Mesendoderm (in vitro differentiated cells): Measurements from ENCODE around the gene SERHL2.
A peak's percentile ranks its signal among the peaks of the same experiment; 100 is the strongest.
"Not testable (repeated sequence)": the region's sequence is repeated elsewhere in the genome, so short reads cannot be mapped to it uniquely, and the experiment has no call there.

ENCODE experiments used
- DNase-seq: peaks from one replicate; pipeline ENCODE4 v3.0.0; 2013
- H2AK5ac ChIP-seq: 2 replicates; pipeline ENCODE4 v1.6.1; 2013; ENCODE audit warnings: low read length, inconsistent platforms
- H2BK120ac ChIP-seq: 2 replicates; pipeline ENCODE4 v1.6.1; 2013; ENCODE audit warnings: low read depth, mild to moderate bottlenecking, low read length, moderate library complexity, mixed read lengths
- H2BK15ac ChIP-seq: replicated peaks from 2 replicates; pipeline ENCODE4 v1.6.1; 2013; ENCODE audit warnings: low read depth, mild to moderate bottlenecking, moderate library complexity
- H2BK5ac ChIP-seq: 2 replicates; pipeline ENCODE4 v1.6.1; 2013; ENCODE audit warnings: low read length, inconsistent platforms
- H3K18ac ChIP-seq: 2 replicates; pipeline ENCODE4 v1.6.1; 2013; ENCODE audit warnings: mild to moderate bottlenecking, low read length, mixed read lengths
- H3K23ac ChIP-seq: one replicate; pipeline ENCODE4 v1.6.1; 2013; ENCODE audit warnings: low read length
- H3K27ac ChIP-seq: 2 replicates; pipeline ENCODE4 v1.5.1; 2013; ENCODE audit warnings: low read depth, mild to moderate bottlenecking, inconsistent platforms, low read length, moderate library complexity
- H3K27me3 ChIP-seq: 2 replicates; pipeline ENCODE4 v1.6.1; 2013; ENCODE audit warnings: low read length, control low read depth, mild to moderate bottlenecking, inconsistent platforms; ENCODE audit not compliant: insufficient read depth, poor library complexity
- H3K36me3 ChIP-seq: 2 replicates; pipeline ENCODE4 v1.6.1; 2013; ENCODE audit warnings: low read length, inconsistent platforms; ENCODE audit not compliant: control insufficient read depth, insufficient read depth
- H3K4ac ChIP-seq: one replicate; pipeline ENCODE4 v1.6.1; 2013; ENCODE audit warnings: low read depth, mild to moderate bottlenecking, low read length, moderate library complexity
- H3K4me1 ChIP-seq: 2 replicates; pipeline ENCODE4 v1.6.1; 2013; ENCODE audit warnings: low read depth, low read length, inconsistent platforms; ENCODE audit not compliant: control insufficient read depth
- H3K4me2 ChIP-seq: 2 replicates; pipeline ENCODE4 v1.6.1; 2013; ENCODE audit warnings: low read length
- H3K4me3 ChIP-seq: 2 replicates; pipeline ENCODE4 v1.5.1; 2013; ENCODE audit warnings: mild to moderate bottlenecking, low read length
- H3K56ac ChIP-seq: one replicate; pipeline ENCODE4 v1.6.1; 2013; ENCODE audit warnings: low read length
- H3K79me1 ChIP-seq: 2 replicates; pipeline ENCODE4 v1.6.1; 2013; ENCODE audit warnings: low read length, inconsistent platforms
- H3K79me2 ChIP-seq: 2 replicates; pipeline ENCODE4 v1.6.1; 2013; ENCODE audit warnings: mild to moderate bottlenecking, low read length; ENCODE audit not compliant: control insufficient read depth, insufficient read depth
- H3K9ac ChIP-seq: 2 replicates; pipeline ENCODE4 v1.6.1; 2013; ENCODE audit warnings: low read length, inconsistent platforms
- H4K5ac ChIP-seq: one replicate; pipeline ENCODE4 v1.6.1; 2013; ENCODE audit warnings: low read length
- H4K8ac ChIP-seq: one replicate; pipeline ENCODE4 v1.6.1; 2013; ENCODE audit warnings: low read depth, mild to moderate bottlenecking, control low read depth, low read length, moderate library complexity
- WGBS: extraction: QIAGEN DNeasy Blood & Tissue Kit; methylation state at CpG from one replicate; pipeline ENCODE4 v1.1.7; 2013; ENCODE audit warnings: low lambda C conversion rate, missing lambda C conversion rate; ENCODE audit not compliant: insufficient coverage; ENCODE audit errors: extremely low coverage; 5-methylcytosine and 5-hydroxymethylcytosine counted together

Gene SERHL2

DNA sequence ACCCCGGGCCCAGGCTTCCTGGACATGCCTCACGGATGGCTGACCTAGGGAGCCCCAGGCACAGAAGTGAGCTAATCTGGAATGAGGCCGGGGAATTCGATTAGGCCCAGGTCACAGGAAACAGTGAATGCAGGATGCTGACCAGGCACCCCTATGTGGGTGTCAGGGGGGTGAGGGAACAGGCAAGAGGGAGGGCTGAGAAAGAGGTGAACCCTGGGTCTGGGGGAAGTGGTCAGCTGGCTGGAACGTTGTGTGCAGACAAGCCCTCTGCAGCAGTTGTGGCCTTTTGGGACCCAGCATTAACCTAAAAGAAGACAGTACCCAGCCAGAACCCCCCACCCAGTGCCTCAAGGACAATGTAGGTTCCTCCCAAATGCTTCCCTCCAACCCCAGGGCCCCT lies 8.1 kb downstream of the SERHL2 start:
- no peaks in the 10 kb centered on the region for H3K36me3 ChIP-seq
- no peak overlapping the region for H2AK5ac ChIP-seq
- no peak overlapping the region for H3K4me3 ChIP-seq
- no peaks in the 10 kb centered on the region for H3K79me2 ChIP-seq
- H3K27me3 ChIP-seq: no peaks in the 10 kb centered on the region
- no peak overlapping the region for H3K23ac ChIP-seq
- no peak overlapping the region for H3K4me2 ChIP-seq
- DNase-seq: no peak
- no peak overlapping the region for H2BK15ac ChIP-seq
- H3K27ac ChIP-seq: no peak overlapping the region
- H3K4ac ChIP-seq: no peak overlapping the region
- no CpG with 5 or more reads among the region's 5 CpGs for WGBS
- H3K4me1 ChIP-seq: no peaks in the 10 kb centered on the region
- no peak overlapping the region for H3K18ac ChIP-seq
- peak overlapping the region; percentile 60 for H3K56ac ChIP-seq
- H3K9ac ChIP-seq: no peak overlapping the region
- H4K5ac ChIP-seq: no peak overlapping the region
- H2BK5ac ChIP-seq: no peak overlapping the region
- no peaks in the 10 kb centered on the region for H3K79me1 ChIP-seq
- H4K8ac ChIP-seq: no peak overlapping the region
- no peak overlapping the region for H2BK120ac ChIP-seq

DNA sequence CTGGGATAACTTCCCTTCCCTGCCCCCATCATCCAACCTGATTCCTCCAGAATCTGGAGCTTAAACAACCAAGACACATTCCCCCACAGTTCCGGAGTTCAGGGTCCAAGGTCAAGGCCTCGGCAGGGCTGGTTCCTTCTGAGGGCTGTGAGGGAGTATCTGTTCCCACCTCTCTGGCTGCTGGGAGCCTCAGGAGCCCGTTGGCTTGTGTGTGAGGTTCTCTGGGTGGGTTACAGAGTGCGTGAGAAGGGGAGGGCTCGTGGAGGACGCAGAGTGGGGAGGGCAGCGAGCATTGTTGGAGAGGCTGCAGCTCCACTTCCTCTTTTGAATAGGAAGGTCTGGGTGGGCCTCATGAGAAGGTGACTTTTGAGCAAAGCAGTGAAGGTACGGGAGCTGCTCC lies 8.5 kb downstream of the SERHL2 start:
- Histone ChIP-seq H3K4ac (no peak overlapping the region), H3K27me3 (no peaks in the 10 kb centered on the region), H3K4me2 (no peak overlapping the region), H3K23ac (no peak overlapping the region), H4K5ac (no peak overlapping the region), H3K9ac (no peak overlapping the region), H2AK5ac (no peak overlapping the region), H3K79me1 (no peaks in the 10 kb centered on the region), H3K56ac (no peak overlapping the region), H4K8ac (no peak overlapping the region), H3K4me3 (no peak overlapping the region), H3K27ac (no peak overlapping the region), H3K4me1 (no peaks in the 10 kb centered on the region), H2BK15ac (no peak overlapping the region), H3K36me3 (no peaks in the 10 kb centered on the region), H2BK120ac (no peak overlapping the region), H3K18ac (no peak overlapping the region), H3K79me2 (no peaks in the 10 kb centered on the region), H2BK5ac (no peak overlapping the region)
- WGBS: no CpG with 5 or more reads among the region's 8 CpGs
- DNase-seq: peak; percentile 36

DNA sequence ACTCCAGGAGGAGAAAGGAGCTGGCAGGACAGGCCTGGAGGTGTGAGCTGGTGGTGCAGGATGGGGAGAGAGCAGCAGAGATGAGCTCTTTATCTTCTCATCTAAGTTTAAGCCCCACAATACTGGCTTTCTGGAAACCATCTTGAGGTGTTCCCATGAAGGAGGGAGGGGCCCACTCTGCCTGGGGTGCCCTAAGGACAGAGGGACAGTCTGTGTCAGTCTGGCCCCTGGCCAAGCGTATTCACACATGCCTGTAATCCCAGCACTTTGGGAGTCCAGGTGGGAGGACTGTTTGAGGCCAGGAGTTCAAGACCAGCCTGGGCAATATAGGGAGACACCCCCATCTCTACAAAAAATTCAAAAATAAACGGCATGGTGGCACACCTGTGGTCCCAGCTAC lies 8.9 kb downstream of the SERHL2 start:
- Histone ChIP-seq H2BK120ac (no peak overlapping the region), H3K4me1 (no peaks in the 10 kb centered on the region), H3K79me1 (no peaks in the 10 kb centered on the region), H3K27me3 (no peaks in the 10 kb centered on the region), H3K27ac (no peak overlapping the region), H3K4me2 (no peak overlapping the region), H3K23ac (no peak overlapping the region), H3K36me3 (no peaks in the 10 kb centered on the region), H3K79me2 (no peaks in the 10 kb centered on the region), H4K5ac (no peak overlapping the region), H3K9ac (no peak overlapping the region), H3K18ac (no peak overlapping the region), H3K4me3 (no peak overlapping the region), H3K4ac (no peak overlapping the region), H3K56ac (no peak overlapping the region), H2AK5ac (no peak overlapping the region), H4K8ac (no peak overlapping the region), H2BK5ac (no peak overlapping the region), H2BK15ac (no peak overlapping the region)
- DNase-seq: no peak
- no CpG with 5 or more reads among the region's 2 CpGs for WGBS

DNA sequence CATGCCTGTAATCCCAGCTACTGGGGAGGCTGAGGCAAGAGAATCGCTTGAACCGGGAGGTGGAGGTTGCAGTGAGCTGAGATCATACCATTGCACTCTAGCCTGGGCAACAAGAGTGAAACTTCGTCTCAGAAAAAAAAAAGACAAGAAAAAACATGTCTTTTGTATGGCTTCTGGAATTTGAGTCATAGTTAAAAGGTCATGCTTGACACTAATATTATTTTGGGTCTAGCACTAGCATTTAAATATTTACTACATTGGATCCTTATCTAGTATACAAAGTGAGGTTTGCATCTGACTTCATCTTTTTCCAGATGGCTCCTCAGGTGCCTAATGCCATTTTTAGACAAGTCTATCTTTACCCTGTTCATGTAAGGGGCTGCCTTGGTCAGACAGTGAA lies 10.2 kb downstream of the SERHL2 start:
- not testable (repeated sequence) for H3K4me3 ChIP-seq, H3K36me3 ChIP-seq, H3K27me3 ChIP-seq, H3K4ac ChIP-seq, H2BK15ac ChIP-seq, H3K27ac ChIP-seq, H3K23ac ChIP-seq, DNase-seq, H3K56ac ChIP-seq, H3K79me1 ChIP-seq, H3K9ac ChIP-seq, H4K5ac ChIP-seq, H3K4me2 ChIP-seq, H2BK5ac ChIP-seq, H4K8ac ChIP-seq, H3K18ac ChIP-seq, H3K79me2 ChIP-seq, H2AK5ac ChIP-seq, H3K4me1 ChIP-seq, H2BK120ac ChIP-seq
- WGBS: no CpG with 5 or more reads among the region's 3 CpGs

DNA sequence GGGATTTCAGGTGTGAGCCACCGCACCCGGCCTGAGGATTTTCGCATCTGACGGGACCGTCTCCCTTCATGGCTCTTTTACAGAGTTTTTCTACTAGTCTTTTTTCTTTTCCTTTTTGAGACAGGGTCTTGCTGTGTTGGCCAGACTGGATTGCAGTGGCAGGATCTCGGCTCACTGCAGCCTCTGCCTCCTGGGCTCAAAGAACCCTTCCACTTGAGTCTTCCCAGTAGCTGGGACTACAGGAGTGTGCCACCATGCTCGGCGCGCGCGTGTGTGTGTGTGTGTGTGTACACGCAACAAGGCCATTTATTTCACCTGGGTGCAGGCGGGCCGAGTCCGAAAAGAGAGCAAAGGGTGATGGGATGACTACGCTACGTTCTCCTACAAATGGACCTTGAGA lies 10.9 kb downstream of the SERHL2 start:
- Histone ChIP-seq H4K8ac (no peak overlapping the region), H4K5ac (no peak overlapping the region)
- no CpG with 5 or more reads among the region's 17 CpGs for WGBS

DNA sequence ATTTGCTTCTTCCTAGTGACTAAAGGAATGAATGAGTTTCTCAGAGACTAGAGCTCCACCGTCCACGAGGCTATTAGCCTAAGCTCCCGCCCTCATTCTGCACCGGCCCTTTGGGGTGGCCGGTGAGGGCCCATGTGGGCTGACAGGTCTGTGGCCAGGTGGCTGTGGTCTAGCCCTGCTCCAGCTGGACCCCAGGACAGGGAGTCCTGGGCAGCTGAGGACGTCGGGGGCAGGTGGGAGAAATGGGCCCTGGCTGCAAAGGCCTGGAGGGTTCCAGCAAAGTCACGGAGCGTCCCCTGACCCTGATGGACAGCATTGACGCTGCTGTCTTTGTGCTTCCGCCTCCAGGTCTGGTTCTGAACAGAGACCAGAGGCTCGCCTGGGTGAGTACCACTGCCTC lies 12.2 kb downstream of the SERHL2 start:
- Histone ChIP-seq H3K9ac (no peak overlapping the region), H3K79me1 (no peaks in the 10 kb centered on the region), H3K18ac (no peak overlapping the region), H3K56ac (no peak overlapping the region), H2BK15ac (no peak overlapping the region), H3K27me3 (no peaks in the 10 kb centered on the region), H2AK5ac (no peak overlapping the region), H3K4me1 (no peaks in the 10 kb centered on the region), H3K4me2 (no peak overlapping the region), H3K4ac (no peak overlapping the region), H2BK5ac (no peak overlapping the region), H3K23ac (no peak overlapping the region), H4K8ac (no peak overlapping the region), H3K36me3 (no peaks in the 10 kb centered on the region), H2BK120ac (no peak overlapping the region), H3K4me3 (no peak overlapping the region), H3K79me2 (no peaks in the 10 kb centered on the region), H4K5ac (no peak overlapping the region), H3K27ac (no peak overlapping the region)
- DNase-seq: no peak
- WGBS: no CpG with 5 or more reads among the region's 12 CpGs

More for the DNA sequence above, 10.9 kb downstream of the SERHL2 start:
- Histone ChIP-seq H3K79me2 (no peaks in the 10 kb centered on the region), H3K56ac (no peak overlapping the region), H3K9ac (no peak overlapping the region), H3K27ac (no peak overlapping the region), H3K4me3 (no peak overlapping the region), H3K4ac (no peak overlapping the region), H3K18ac (no peak overlapping the region), H3K4me2 (no peak overlapping the region), H2AK5ac (no peak overlapping the region), H2BK120ac (no peak overlapping the region), H2BK15ac (no peak overlapping the region), H3K79me1 (no peaks in the 10 kb centered on the region), H2BK5ac (no peak overlapping the region), H3K23ac (no peak overlapping the region), H3K4me1 (no peaks in the 10 kb centered on the region), H3K27me3 (no peaks in the 10 kb centered on the region), H3K36me3 (no peaks in the 10 kb centered on the region)
- no peak for DNase-seq
